ENCODE measurements around the gene PRKAR1B. TPM values are rescaled to one million over a fixed set of nuclear protein-coding genes. Genes with fewer than 3 reads are reported as not detected.

PRKAR1B gene
- total and polyA plus RNA-seq, 10 of the 15 experiments (the other 5 are each of a cell fraction or from before 2014, with no cell fraction given), result 1.4 to 45.6 (median 19.3) TPM

GRCh38 chr7:522071-522950 is 204.8 kb downstream of the PRKAR1B start (continued):
- no peak for TF ChIP-seq HSF1 (IDR thresholded peaks at IDR 0.05; ENCODE audit: low read depth, low read length)
- no peak for TF ChIP-seq GABPA (IDR thresholded peaks at IDR 0.05; ENCODE audit: low read depth)
- TF ChIP-seq IRF4 (IDR thresholded peaks at IDR 0.05; ENCODE audit: low read depth, low read length), result no peak
- no peak for TF ChIP-seq ELK1 (IDR thresholded peaks at IDR 0.05; ENCODE audit: low read depth, low read length)
- TF ChIP-seq IKZF2 (IDR thresholded peaks at IDR 0.05), result peak; percentile 86 to 88
- no peak for TF ChIP-seq POLR2AphosphoS5 (IDR thresholded peaks at IDR 0.05; ENCODE audit: low read length)
- TF ChIP-seq EED (IDR thresholded peaks at IDR 0.05; ENCODE audit: low read depth), result peak; percentile 48; the same call in 1 of the 2 replicates
- no peak for TF ChIP-seq TCF7 (IDR thresholded peaks at IDR 0.05; ENCODE audit: borderline replicate concordance)
- TF ChIP-seq PAX8 (IDR thresholded peaks at IDR 0.05), result no peak
- TF ChIP-seq HCFC1 (IDR thresholded peaks at IDR 0.05; ENCODE audit: low read length), result 0 out of 2 replicates have a peak, but pooled peaks have one; percentile 11
- TF ChIP-seq SIX5 (IDR thresholded peaks at IDR 0.05; ENCODE audit: low read depth, low read length, severe bottlenecking), result no peak
- TF ChIP-seq SUZ12 (IDR thresholded peaks at IDR 0.05; ENCODE audit: unreplicated experiment), result no peak
- TF ChIP-seq TAF1 (IDR thresholded peaks at IDR 0.05; ENCODE audit: borderline replicate concordance, low read depth, low read length), result no peak
- no peak for TF ChIP-seq MAX (IDR thresholded peaks at IDR 0.05; ENCODE audit: low read depth, low read length)
- TF ChIP-seq YBX1 (IDR thresholded peaks at IDR 0.05), result no peak
- TF ChIP-seq SMAD5 (IDR thresholded peaks at IDR 0.05; ENCODE audit: low read depth), result no peak
- TF ChIP-seq MYB (IDR thresholded peaks at IDR 0.05; ENCODE audit: borderline replicate concordance, low read depth, low read length), result no peak
- no peak for TF ChIP-seq HDAC2 (IDR thresholded peaks at IDR 0.05)
- no peak for TF ChIP-seq PBX3 (IDR thresholded peaks at IDR 0.05; ENCODE audit: insufficient replicate concordance, low read depth, low read length)
- TF ChIP-seq RAD21 (IDR thresholded peaks at IDR 0.05; ENCODE audit: insufficient read depth, low read depth, low read length), result no peak
- 0 out of 2 replicates have a peak, but pooled peaks have one; percentile 6 for TF ChIP-seq ZSCAN29 (IDR thresholded peaks at IDR 0.05)
- no peak for TF ChIP-seq BCLAF1 (IDR thresholded peaks at IDR 0.05)
- no peak for TF ChIP-seq STAT1 (conservative IDR thresholded peaks at IDR 0.05)

All from GM12878 (cell line).